NCI-H146 treated with DMSO at 0.1 percent for 48 hours (cell line): ENCODE measurements around the gene HPSE2.
"Not testable (repeated sequence)": the region's sequence is repeated elsewhere in the genome, so short reads cannot be mapped to it uniquely, and the experiment has no call there.

ENCODE experiments used
- DNase-seq: peaks from one replicate; lab custom pipeline; 2025; ENCODE audit not compliant: unreplicated experiment; lab: John Stamatoyannopoulos, UW

Gene HPSE2

GRCh38 chr10:99010286-99010685 is 225.4 kb downstream of the HPSE2 start:
- DNase-seq = no peak

DNA sequence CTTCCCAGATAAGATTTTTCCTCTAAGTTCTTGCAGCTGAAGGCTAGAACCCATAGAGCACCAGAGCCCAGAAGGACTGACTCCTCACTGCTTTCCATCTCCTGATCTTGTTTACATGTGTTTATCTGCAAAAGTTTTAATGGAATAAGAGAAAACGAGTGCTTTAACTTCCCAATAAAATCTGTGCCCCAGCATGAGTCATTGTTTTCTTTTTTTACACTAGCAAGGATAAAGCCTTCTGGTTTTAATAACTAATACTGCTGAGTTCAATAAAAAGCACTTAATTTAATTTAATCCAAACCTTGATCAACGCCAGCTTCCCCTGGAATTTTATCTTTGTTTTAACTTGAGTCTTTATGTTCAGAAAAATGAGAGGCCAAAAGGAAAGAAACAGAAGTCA is 227.6 kb downstream of the HPSE2 start:
- no peak for DNase-seq

DNA sequence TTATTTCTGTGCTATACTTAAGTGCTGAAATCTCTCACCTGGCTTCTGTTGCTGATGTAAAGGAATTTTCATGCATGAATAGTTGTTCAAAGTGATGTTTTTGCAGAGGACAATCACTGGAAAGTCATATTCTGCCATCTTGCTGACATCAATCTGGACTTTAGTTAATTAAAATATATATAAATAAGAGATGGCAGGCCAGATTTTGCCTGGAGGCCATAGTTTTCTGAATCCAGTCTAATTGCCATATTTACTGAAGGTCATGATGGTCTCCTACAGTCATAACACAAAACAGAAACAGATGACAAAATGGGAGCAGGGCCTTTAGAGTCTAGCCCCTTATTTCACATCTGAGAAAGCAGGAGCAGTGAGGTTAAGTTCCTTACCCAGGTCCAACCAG is 228.2 kb downstream of the HPSE2 start:
- DNase-seq = no peak

DNA sequence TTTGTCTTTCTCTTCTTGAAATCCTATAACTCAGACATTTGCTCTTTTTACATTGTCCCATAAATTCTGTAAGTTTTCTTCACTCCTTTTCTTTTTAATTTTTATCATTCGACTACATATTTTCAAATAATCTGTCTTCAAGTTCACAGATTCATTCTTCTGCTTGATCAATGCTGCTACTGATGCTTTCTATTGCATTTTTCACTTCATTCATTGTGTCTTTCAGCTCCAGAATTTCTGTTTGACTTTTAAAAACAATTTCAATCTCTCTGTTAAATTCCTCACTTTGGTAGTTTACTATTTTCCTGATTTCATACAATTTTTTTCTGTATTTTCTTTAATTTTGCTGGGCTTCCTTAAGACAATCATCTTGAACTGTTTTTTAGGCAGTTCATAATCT is 230.4 kb downstream of the HPSE2 start:
- DNase-seq = no peak

- DNase-seq = no peak
These were observed 230.9 kb downstream of the HPSE2 start for GRCh38 chr10:99004738-99005137.

DNA sequence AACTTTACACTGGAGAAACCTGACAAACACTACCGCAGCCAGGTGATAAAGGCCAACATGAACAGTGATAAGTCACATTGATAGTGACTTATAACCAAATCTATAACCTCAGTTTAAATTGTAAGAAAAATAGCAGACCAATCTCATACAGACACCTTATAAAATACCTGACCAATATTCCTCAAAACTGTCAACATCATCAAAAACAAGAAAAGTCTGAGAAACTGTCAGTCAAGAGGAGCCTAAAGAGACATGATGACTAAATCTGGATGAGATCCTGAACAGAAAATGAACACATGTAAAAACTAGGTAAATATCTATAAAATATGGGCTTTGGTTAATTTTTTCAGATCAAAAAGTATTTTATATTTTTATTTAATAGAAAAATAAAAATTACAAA is 233.3 kb downstream of the HPSE2 start:
- no peak for DNase-seq

DNA sequence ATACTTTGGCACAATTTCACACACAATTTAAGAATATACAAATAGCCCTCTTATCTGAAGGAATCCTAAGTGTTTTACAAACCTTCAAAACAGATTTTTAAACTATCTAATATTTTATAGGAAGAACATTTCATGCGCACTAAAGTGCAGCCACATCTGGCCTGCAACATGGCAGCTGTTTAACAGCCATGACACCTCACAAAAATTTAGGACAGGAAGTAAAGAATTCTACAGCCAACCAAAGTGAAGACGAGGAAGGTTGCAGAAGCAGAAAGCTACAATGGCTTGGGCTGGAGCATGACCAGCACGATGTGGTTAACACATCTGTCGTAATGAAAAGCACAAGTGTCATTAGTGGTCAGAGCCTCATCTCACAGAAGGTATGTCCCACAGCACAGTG is 238.1 kb downstream of the HPSE2 start:
- no peak for DNase-seq

DNA sequence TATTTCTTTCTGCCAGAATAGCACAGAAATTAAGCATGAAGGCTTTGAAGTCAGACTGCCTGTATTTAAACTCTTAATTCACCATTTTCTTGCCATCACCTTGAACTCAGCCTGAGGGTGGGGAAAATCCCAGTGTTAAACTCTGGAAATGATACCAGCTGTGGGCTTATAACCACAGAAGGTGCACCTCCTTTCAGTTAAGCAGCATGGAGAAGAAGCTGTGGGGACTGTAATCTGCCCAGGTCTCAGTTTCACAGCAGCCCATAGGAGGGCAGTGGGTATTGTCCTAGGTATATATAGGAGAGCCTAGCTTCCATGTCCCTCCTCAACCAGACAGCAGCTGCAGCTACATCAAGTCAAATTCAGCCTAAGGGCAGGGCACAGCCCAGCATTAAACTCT is 241.6 kb downstream of the HPSE2 start:
- DNase-seq = no peak

- not testable (repeated sequence) for DNase-seq
These were observed 251.9 kb downstream of the HPSE2 start for GRCh38 chr10:98983751-98984150.

DNA sequence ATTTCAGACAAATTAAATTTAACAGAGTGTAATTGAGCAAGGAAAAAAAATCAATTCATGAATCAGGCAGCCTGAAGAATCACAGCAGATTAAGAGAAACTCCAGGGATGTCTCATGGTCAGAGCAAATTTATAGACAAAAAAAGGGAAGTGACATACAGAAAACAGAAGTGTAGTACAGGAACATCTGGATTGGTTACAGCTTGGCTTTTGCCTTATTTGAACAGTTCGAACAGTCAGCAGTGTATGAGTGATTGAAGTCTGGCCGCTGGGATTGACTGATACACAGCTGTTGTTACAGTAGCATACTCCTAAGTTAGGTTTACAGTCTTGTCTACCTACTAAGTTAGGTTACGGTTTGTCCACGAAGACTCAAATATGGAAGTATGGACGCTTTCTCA is 255.3 kb downstream of the HPSE2 start:
- no peak for DNase-seq

DNA sequence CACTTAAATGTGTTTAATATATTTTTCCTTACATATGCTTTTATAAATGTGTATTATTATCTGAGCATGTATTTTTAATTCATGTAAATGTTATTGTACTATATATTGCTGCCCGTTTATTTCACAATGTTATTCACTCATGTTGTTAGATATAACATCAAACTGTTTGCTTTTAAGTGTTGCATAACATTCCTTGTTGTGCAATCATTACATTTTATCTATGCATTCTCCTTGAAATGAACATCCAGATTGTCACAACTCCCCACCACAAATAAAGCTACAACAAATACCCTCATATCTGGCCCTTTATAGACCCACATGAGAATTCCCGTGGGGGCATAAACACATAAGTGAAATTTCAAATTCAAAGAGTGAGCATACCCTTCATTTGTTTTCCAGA is 264.2 kb downstream of the HPSE2 start:
- DNase-seq = no peak

- no peak for DNase-seq
These were observed 268.1 kb downstream of the HPSE2 start for GRCh38 chr10:98967601-98968000.

DNA sequence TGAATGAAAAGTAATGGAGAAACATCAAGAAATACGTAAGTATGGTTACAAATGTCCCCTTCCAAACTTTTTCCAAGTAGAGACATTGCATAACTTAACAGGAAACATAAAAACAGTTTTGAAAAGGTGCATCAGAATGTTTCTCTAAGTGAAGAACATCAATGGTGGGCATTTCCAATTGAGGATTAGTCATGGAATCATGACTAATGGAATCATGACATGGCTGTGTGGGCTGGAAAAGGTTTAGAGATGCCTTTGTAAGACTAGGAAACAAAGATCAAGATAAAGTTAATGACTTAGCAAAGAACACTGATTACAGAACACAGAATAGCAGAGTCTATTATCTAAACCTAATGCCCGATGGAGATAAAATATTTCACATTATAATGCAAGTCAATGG is 272.0 kb downstream of the HPSE2 start:
- no peak for DNase-seq

DNA sequence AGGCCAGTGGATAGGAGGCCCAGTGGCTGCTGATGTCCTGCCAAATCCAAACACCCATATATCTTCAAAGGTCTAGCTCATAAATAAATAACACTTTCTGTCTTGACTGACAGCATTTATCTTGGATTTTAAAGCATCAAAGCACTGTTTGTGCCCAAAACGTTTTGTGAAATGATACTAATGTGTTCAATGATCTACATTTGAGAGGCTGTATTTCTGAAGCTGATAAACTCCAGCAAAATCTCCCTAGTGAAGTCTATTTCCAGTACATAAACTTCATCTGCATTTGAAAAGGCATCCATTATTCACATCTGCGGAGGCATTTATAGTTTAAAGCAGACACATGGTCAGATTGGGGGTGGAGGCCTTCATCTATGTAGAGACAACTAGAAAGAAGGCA is 276.3 kb downstream of the HPSE2 start:
- DNase-seq = no peak

GRCh38 chr10:98957801-98958200 is 277.9 kb downstream of the HPSE2 start:
- no peak for DNase-seq

- no peak for DNase-seq
These were observed 278.9 kb downstream of the HPSE2 start for GRCh38 chr10:98956576-98957260.

DNA sequence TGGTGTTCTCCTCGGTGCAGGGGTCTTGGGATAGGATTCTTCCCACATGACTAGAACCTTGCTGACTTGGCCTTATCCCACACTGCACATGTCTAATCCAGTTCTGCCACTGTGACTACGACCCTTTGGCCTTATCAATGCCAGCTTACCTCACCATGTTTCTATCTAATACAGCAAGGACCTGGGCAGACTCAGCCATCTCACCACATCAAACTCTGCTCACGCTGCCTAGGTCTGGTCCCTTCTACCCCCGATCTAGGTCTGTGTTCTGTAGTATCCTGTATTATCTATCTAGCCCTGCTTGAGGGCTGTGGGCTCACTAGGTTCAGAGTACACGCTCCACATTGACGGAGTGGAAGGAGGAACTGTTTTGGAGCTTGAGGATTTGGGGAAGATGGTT is 282.4 kb downstream of the HPSE2 start:
- DNase-seq = no peak

DNA sequence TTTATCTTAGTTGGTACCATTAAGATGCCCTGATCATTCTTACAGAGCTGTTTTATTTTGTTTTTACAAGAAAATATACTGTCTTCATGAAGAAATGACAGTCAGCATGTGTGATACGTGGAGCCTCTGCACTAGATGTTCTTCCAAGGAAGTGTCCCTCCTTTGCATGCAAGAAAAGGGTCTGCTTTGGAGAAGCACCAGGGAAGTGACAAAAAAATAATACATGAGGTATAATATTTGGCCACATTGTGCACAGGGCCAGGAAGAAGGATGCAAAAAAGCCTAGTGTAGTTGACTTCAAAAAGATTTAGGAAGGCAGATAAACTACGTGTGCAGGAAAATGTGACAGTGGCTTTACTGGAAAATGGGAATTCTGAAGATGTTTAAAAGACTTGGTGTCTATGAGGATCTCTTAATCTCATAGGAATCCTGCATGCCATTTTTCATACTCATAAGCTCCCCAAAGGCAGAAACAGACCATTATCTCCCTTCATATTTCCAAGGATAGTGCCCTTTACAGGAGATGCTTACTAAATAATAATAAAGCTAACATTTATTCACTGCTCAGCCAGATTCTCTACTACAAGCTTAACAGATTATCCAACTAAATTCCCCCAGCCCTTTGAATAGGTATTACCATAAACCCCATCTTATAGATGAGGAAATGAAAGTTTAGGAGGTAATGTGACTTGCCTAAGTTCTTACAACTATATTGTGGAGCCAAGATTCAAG is 284.2 kb downstream of the HPSE2 start:
- no peak for DNase-seq

GRCh38 chr10:98950106-98950505 is 285.5 kb downstream of the HPSE2 start:
- no peak for DNase-seq

GRCh38 chr10:98949306-98949705 is 286.3 kb downstream of the HPSE2 start:
- DNase-seq = no peak

DNA sequence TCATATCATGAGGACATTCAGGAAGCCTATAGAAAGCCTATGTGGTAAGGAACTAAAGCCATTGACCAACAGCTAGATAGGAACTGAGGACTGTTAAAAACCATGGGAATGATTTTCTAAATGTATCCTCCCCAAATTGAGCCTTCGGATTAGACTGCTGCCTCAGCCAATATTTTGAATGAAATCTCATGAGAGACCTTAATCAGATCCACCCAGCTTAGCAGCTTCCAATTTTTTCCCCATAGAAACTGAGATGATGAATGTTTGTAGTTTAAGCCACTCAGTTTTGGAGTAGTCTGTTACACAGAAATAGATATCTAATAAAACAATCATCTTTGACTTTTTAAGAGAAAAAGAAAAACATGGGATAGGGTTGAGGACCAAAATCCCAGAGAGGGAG is 292.0 kb downstream of the HPSE2 start:
- no peak for DNase-seq

- no peak for DNase-seq
These were observed 305.9 kb downstream of the HPSE2 start for GRCh38 chr10:98929709-98930108.

DNA sequence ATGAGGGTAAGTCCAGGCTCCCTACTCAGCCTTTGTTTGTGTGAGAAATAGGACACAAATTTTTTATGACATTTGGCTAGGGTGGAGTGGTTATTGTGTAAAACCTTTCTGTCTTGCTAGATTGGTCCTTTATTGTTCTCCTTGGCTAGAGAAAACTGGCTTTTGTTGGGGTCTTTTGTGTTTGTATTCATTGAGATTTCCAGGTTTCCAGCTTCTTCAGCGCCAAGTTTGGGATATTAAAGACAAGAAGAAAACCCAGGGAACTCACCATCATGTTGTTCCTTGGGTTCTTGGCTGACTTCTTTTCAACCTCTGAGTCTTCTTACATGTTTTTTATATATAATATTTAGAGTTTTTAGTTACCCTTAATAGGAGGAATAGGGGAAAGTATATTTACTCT is 310.0 kb downstream of the HPSE2 start:
- no peak for DNase-seq
